GM12801 (cell line): ENCODE measurements around the gene FSIP1.

Experiments
- TF ChIP-seq, protein P1 (sequence below): IDR thresholded peaks from one replicate; pipeline ENCODE4 v1.5.1; 2011; ENCODE audit warnings: control low read depth; ENCODE audit not compliant: insufficient read length; ENCODE audit errors: extremely low read depth

FSIP1 gene

GRCh38 chr15:39777496-39777895, 5.1 kb downstream of the FSIP1 start:
- TF ChIP-seq, protein P1, sequence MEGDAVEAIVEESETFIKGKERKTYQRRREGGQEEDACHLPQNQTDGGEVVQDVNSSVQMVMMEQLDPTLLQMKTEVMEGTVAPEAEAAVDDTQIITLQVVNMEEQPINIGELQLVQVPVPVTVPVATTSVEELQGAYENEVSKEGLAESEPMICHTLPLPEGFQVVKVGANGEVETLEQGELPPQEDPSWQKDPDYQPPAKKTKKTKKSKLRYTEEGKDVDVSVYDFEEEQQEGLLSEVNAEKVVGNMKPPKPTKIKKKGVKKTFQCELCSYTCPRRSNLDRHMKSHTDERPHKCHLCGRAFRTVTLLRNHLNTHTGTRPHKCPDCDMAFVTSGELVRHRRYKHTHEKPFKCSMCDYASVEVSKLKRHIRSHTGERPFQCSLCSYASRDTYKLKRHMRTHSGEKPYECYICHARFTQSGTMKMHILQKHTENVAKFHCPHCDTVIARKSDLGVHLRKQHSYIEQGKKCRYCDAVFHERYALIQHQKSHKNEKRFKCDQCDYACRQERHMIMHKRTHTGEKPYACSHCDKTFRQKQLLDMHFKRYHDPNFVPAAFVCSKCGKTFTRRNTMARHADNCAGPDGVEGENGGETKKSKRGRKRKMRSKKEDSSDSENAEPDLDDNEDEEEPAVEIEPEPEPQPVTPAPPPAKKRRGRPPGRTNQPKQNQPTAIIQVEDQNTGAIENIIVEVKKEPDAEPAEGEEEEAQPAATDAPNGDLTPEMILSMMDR = no peak

DNA sequence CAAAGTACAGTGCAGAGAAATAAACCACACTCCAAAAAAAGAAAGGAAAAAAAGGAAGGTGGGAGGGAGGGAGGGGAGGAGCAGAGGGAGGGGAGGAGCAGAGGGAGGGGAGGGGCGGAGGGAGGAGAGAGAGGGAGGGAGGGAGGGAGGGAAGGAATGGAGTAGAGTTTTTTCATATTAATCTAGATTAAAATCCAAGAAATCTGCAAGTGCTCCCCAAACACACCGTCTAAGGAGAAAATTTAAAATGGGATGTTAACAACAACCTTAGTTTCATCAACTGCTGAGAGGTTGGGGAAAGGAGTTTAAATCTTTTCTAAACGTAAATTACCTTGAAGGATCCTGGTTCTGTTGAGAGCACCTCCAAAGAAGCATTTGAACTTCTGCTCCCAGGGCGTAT, 6.6 kb downstream of the FSIP1 start:
- TF ChIP-seq, protein P1 = no peak

GRCh38 chr15:39774688-39775267, 7.9 kb downstream of the FSIP1 start:
- TF ChIP-seq, protein P1 = no peak

GRCh38 chr15:39770748-39771689, 11.6 kb downstream of the FSIP1 start:
- TF ChIP-seq, protein P1 = no peak

- TF ChIP-seq, protein P1 = no peak
These were observed 14.7 kb downstream of the FSIP1 start for GRCh38 chr15:39767921-39768320.

GRCh38 chr15:39761006-39761405, 21.6 kb downstream of the FSIP1 start:
- TF ChIP-seq, protein P1 = no peak

- TF ChIP-seq, protein P1 = no peak
These were observed 25.7 kb downstream of the FSIP1 start for GRCh38 chr15:39756806-39757522.
